Nephron progenitor cell (in vitro differentiated cells): ENCODE results near the gene FAM98B.

Experiments used
- DNase-seq: peaks from one replicate; pipeline ENCODE4 v3.0.0; 2021
- H3K27ac Mint-ChIP-seq: 2 replicates; pipeline ENCODE4 v1.8.0; 2021; ENCODE audit warnings: mild to moderate bottlenecking, moderate library complexity, mixed read lengths
- H3K27me3 Mint-ChIP-seq: 2 replicates; pipeline ENCODE4 v1.8.0; 2021; ENCODE audit warnings: mild to moderate bottlenecking, low read depth, mixed read lengths; ENCODE audit not compliant: poor library complexity
- H3K36me3 Mint-ChIP-seq: 2 replicates; pipeline ENCODE4 v1.8.0; 2021; ENCODE audit warnings: low read depth, mixed read lengths
- H3K4me1 Mint-ChIP-seq: 2 replicates; pipeline ENCODE4 v1.8.0; 2021; ENCODE audit warnings: mixed read lengths
- H3K4me3 Mint-ChIP-seq: 2 replicates; pipeline ENCODE4 v1.8.0; 2021; ENCODE audit warnings: mild to moderate bottlenecking, moderate library complexity, mixed read lengths
- H3K9me3 Mint-ChIP-seq: 2 replicates; pipeline ENCODE4 v1.8.0; 2021; ENCODE audit warnings: mild to moderate bottlenecking, moderate library complexity, mixed read lengths
- CTCF ChIP-seq: fragments of 200-600 bp; sonication (generic); IDR thresholded peaks from 2 replicates; pipeline ENCODE4 v1.5.0; 2021; ENCODE audit warnings: antibody characterized with exemption

The FAM98B gene

DNA sequence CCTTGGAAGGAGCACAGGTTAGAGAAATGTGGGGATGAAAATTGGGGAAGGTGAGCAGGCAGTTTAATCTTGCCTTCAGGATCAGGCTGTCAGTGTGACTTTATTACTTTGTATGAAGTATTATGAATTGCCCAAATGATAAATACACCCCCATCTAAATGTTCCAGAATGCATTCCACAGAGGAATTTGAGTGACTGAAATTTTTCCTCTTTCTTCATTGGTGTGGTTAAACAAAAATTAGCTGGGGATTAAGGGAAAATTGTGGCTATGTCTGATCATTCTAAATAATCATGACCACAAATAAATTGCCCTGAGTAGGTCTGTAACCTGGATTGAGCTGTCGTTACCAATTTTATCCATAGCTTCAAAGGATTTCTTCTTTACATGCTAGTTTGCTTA, 33.5 kb downstream of the FAM98B start:
- Mint-ChIP-seq H3K9me3 (no peaks in the 10 kb centered on the region), H3K27me3 (no peaks in the 10 kb centered on the region), H3K27ac (no peak overlapping the region), H3K36me3 (peaks cover 14% of the 10 kb centered on the region), H3K4me3 (no peak overlapping the region), H3K4me1 (no peaks in the 10 kb centered on the region)
- DNase-seq = no peak
- TF ChIP-seq CTCF = no peak

- no peak overlapping the region for H3K27ac Mint-ChIP-seq
- no peaks in the 10 kb centered on the region for H3K27me3 Mint-ChIP-seq
- no peaks in the 10 kb centered on the region for H3K9me3 Mint-ChIP-seq
- no peak for TF ChIP-seq CTCF
- peaks cover 12% of the 10 kb centered on the region for H3K36me3 Mint-ChIP-seq
- DNase-seq = no peak
- peaks cover 9% of the 10 kb centered on the region for H3K4me1 Mint-ChIP-seq
- no peak overlapping the region for H3K4me3 Mint-ChIP-seq
Measured at GRCh38 chr15:38490242-38490922, 36.5 kb downstream of the FAM98B start.

- Mint-ChIP-seq H3K27ac (no peak overlapping the region), H3K4me3 (no peak overlapping the region), H3K9me3 (no peaks in the 10 kb centered on the region), H3K27me3 (peaks cover 3% of the 10 kb centered on the region), H3K36me3 (peaks cover 7% of the 10 kb centered on the region), H3K4me1 (peaks cover 9% of the 10 kb centered on the region)
- no peak for TF ChIP-seq CTCF
- no peak for DNase-seq
Measured at GRCh38 chr15:38496151-38496550, 42.2 kb downstream of the FAM98B start.

- no peak for DNase-seq
- peaks cover 3% of the 10 kb centered on the region for H3K27me3 Mint-ChIP-seq
- peaks cover 3% of the 10 kb centered on the region for H3K36me3 Mint-ChIP-seq
- no peaks in the 10 kb centered on the region for H3K4me1 Mint-ChIP-seq
- no peak overlapping the region for H3K27ac Mint-ChIP-seq
- no peak overlapping the region for H3K4me3 Mint-ChIP-seq
- TF ChIP-seq CTCF = no peak
- no peaks in the 10 kb centered on the region for H3K9me3 Mint-ChIP-seq
Measured at GRCh38 chr15:38499651-38500050, 45.7 kb downstream of the FAM98B start.

DNA sequence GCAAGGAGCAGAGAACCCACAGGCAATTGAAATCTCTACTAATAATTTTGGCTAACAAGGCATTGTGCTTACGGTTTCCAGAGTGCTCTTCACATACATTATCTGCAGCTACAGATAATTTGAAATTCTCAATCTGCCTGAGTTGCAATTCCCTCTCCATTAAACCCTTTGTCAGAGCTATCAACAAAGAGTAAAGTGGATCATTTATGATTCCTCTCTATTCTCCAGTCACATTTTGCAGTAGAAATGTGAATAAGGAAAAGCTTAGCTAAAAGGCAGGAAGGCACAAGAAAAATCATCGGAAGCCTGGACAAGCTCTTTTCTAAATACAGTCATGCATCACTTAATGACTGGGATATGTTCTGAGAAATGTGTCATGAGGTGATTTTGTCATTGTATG, 49.6 kb downstream of the FAM98B start:
- Mint-ChIP-seq H3K27me3 (no peaks in the 10 kb centered on the region), H3K4me3 (no peak overlapping the region), H3K36me3 (peaks cover 3% of the 10 kb centered on the region), H3K9me3 (no peaks in the 10 kb centered on the region), H3K4me1 (no peaks in the 10 kb centered on the region), H3K27ac (no peak overlapping the region)
- DNase-seq = no peak
- no peak for TF ChIP-seq CTCF

- no peak overlapping the region for H3K27ac Mint-ChIP-seq
- H3K36me3 Mint-ChIP-seq = peaks cover 3% of the 10 kb centered on the region
- H3K4me3 Mint-ChIP-seq = no peak overlapping the region
- no peak for DNase-seq
- H3K27me3 Mint-ChIP-seq = no peaks in the 10 kb centered on the region
- H3K9me3 Mint-ChIP-seq = no peaks in the 10 kb centered on the region
- no peak for TF ChIP-seq CTCF
- no peaks in the 10 kb centered on the region for H3K4me1 Mint-ChIP-seq
Measured at GRCh38 chr15:38504680-38505467, 50.9 kb downstream of the FAM98B start.
